IMR-90 (cell line): Measurements from ENCODE around the gene COL12A1. TPM values are rescaled to one million over a fixed set of nuclear protein-coding genes. Genes with fewer than 3 reads are reported as not detected.

ENCODE experiments used
- ATAC-seq: fragments of 200-7000 bp; cut with Tn5 transposase; 2 replicates; pipeline ENCODE4 v1.9.1; 2020; ENCODE audit warnings: low read depth, mild to moderate bottlenecking, moderate library complexity
- BruUV-seq: library from RNA; stranded (reverse); fragments of 400-500 nt; replicated peaks from 2 replicates; lab custom pipeline; 2021; lab: Mats Ljungman, UMichigan
- CTCF ChIA-PET: fragments of 300-600 bp; formaldehyde crosslinking; extraction: SDS; loops from one replicate; lab custom pipeline; 2021; ENCODE audit warnings: antibody characterized with exemption; lab: Yijun Ruan, JAX
- POLR2A ChIA-PET: fragments of 300-600 bp; sonication (Branson Sonifier 250); formaldehyde crosslinking; loops from one replicate; lab custom pipeline; 2022; ENCODE audit warnings: antibody characterized with exemption; ENCODE audit not compliant: unreplicated experiment; lab: Charles Lee
- DNase-seq: peaks from one replicate; pipeline ENCODE4 v3.0.0; 2013
- H2AFZ ChIP-seq: replicated peaks from 2 replicates; pipeline ENCODE3; 2013; ENCODE audit warnings: low read length, mild to moderate bottlenecking; ENCODE audit not compliant: poor library complexity
- H2AK5ac ChIP-seq: 2 replicates; pipeline ENCODE4 v1.6.1; 2013; ENCODE audit warnings: low read depth, low read length, inconsistent platforms
- H2AK9ac ChIP-seq: replicated peaks from 2 replicates; pipeline ENCODE3; 2013; ENCODE audit warnings: mild to moderate bottlenecking, low read depth, low read length, moderate library complexity; ENCODE audit not compliant: poor library complexity
- H2BK120ac ChIP-seq: 2 replicates; pipeline ENCODE4 v1.6.1; 2013; ENCODE audit warnings: low read depth, low read length, inconsistent platforms
- H2BK15ac ChIP-seq: 3 replicates; pipeline ENCODE4 v1.6.1; 2013; ENCODE audit warnings: low read depth, low read length, inconsistent platforms
- H2BK20ac ChIP-seq: 2 replicates; pipeline ENCODE4 v1.6.1; 2013; ENCODE audit warnings: low read depth, mild to moderate bottlenecking, inconsistent platforms, low read length, moderate library complexity
- H2BK5ac ChIP-seq: 2 replicates; pipeline ENCODE4 v1.6.1; 2013; ENCODE audit warnings: mild to moderate bottlenecking, low read depth, low read length, inconsistent platforms; ENCODE audit not compliant: poor library complexity, severe bottlenecking
- H3K14ac ChIP-seq: replicated peaks from 2 replicates; pipeline ENCODE4 v1.6.1; 2013; ENCODE audit warnings: low read depth, low read length, inconsistent platforms
- H3K18ac ChIP-seq: 2 replicates; pipeline ENCODE4 v1.6.1; 2013; ENCODE audit warnings: low read depth, low read length, control low read depth
- H3K23ac ChIP-seq: 2 replicates; pipeline ENCODE4 v1.6.1; 2013; ENCODE audit warnings: low read depth, low read length, inconsistent platforms
- H3K27ac ChIP-seq: 2 replicates; pipeline ENCODE4 v1.5.1; 2013; ENCODE audit warnings: mild to moderate bottlenecking, control low read depth, low read length; ENCODE audit not compliant: insufficient read depth
- H3K27me3 ChIP-seq: 2 replicates; pipeline ENCODE4 v1.6.1; 2013; ENCODE audit warnings: low read length; ENCODE audit not compliant: control insufficient read depth, insufficient read depth
- H3K36me3 ChIP-seq: 2 replicates; pipeline ENCODE4 v1.6.1; 2013; ENCODE audit warnings: low read length, mixed read lengths; ENCODE audit not compliant: control insufficient read depth, insufficient read depth
- H3K4ac ChIP-seq: 2 replicates; pipeline ENCODE4 v1.6.1; 2013; ENCODE audit warnings: low read depth, low read length, inconsistent platforms
- H3K4me1 ChIP-seq: 2 replicates; pipeline ENCODE4 v1.6.1; 2013; ENCODE audit warnings: low read length, mixed read lengths; ENCODE audit not compliant: control insufficient read depth, insufficient read depth
- H3K4me2 ChIP-seq: 2 replicates; pipeline ENCODE4 v1.6.1; 2013; ENCODE audit warnings: low read depth, mild to moderate bottlenecking, control low read depth, low read length, moderate library complexity
- H3K4me3 ChIP-seq: 2 replicates; pipeline ENCODE4 v1.5.1; 2013; ENCODE audit warnings: low read depth, mild to moderate bottlenecking, control low read depth, low read length, moderate library complexity; ENCODE audit not compliant: insufficient read depth
- H3K56ac ChIP-seq: 2 replicates; pipeline ENCODE4 v1.6.1; 2013; ENCODE audit warnings: low read length, inconsistent platforms; ENCODE audit not compliant: insufficient read depth; ENCODE audit errors: extremely low read depth
- H3K79me1 ChIP-seq, 2 experiments: 2 replicates each; pipeline ENCODE4 v1.6.1; 2013; ENCODE audit warnings: low read length in 2 of 2, inconsistent platforms in 1 of 2, low read depth in 1 of 2
- H3K9ac ChIP-seq: 2 replicates; pipeline ENCODE4 v1.6.1; 2013; ENCODE audit warnings: low read depth, low read length, control low read depth
- H3K9me1 ChIP-seq: 2 replicates; pipeline ENCODE4 v1.6.1; 2013; ENCODE audit warnings: low read length, inconsistent platforms; ENCODE audit not compliant: insufficient read depth
- H3K9me3 ChIP-seq: 2 replicates; pipeline ENCODE4 v1.6.1; 2013; ENCODE audit warnings: low read length; ENCODE audit not compliant: control insufficient read depth, insufficient read depth
- H4K20me1 ChIP-seq: 2 replicates; pipeline ENCODE4 v1.6.1; 2013; ENCODE audit warnings: low read length, inconsistent platforms; ENCODE audit not compliant: insufficient read depth
- H4K5ac ChIP-seq: 2 replicates; pipeline ENCODE4 v1.6.1; 2013; ENCODE audit warnings: mild to moderate bottlenecking, low read depth, low read length, control low read depth
- H4K8ac ChIP-seq, 2 experiments: 2 replicates each; pipeline ENCODE4 v1.6.1; 2013; ENCODE audit warnings: low read depth in 2 of 2, low read length in 2 of 2, control low read depth in 1 of 2, inconsistent platforms in 1 of 2
- H4K91ac ChIP-seq: 2 replicates; pipeline ENCODE4 v1.6.1; 2013; ENCODE audit warnings: low read depth, low read length, inconsistent platforms; ENCODE audit not compliant: insufficient read depth
- CEBPB ChIP-seq: IDR thresholded peaks from 2 replicates; pipeline ENCODE4 v1.6.1; 2012; ENCODE audit warnings: low read depth, low read length, improper control_type of control experiment
- CHD1 ChIP-seq: IDR thresholded peaks from 2 replicates; pipeline ENCODE4 v1.6.1; 2012; ENCODE audit warnings: low read depth, low read length, improper control_type of control experiment
- ELK1 ChIP-seq: fragments of 150-350 bp; IDR thresholded peaks from 2 replicates; pipeline ENCODE4 v1.6.1; 2016; ENCODE audit warnings: low read depth, mild to moderate bottlenecking, low read length, moderate library complexity, borderline replicate concordance
- FOS ChIP-seq: fragments of 150-350 bp; IDR thresholded peaks from 2 replicates; pipeline ENCODE4 v1.6.1; 2016; ENCODE audit warnings: low read depth, low read length
- MXI1 ChIP-seq: IDR thresholded peaks from 2 replicates; pipeline ENCODE4 v1.6.1; 2012; ENCODE audit warnings: low read depth, mild to moderate bottlenecking, low read length, moderate library complexity, borderline replicate concordance
- NFE2L2 ChIP-seq: fragments of 150-350 bp; IDR thresholded peaks from 2 replicates; pipeline ENCODE4 v1.6.1; 2016; ENCODE audit warnings: low read depth, mild to moderate bottlenecking, low read length
- RCOR1 ChIP-seq: IDR thresholded peaks from 2 replicates; pipeline ENCODE4 v1.6.1; 2012; ENCODE audit warnings: mild to moderate bottlenecking, low read length, improper control_type of control experiment; ENCODE audit not compliant: insufficient replicate concordance
- RFX5 ChIP-seq: IDR thresholded peaks from 2 replicates; pipeline ENCODE4 v1.8.0; 2012; ENCODE audit warnings: low read depth, mild to moderate bottlenecking, low read length, moderate library complexity
- USF2 ChIP-seq: fragments of 150-350 bp; IDR thresholded peaks from 2 replicates; pipeline ENCODE4 v1.6.1; 2017; ENCODE audit warnings: mild to moderate bottlenecking, antibody characterized with exemption, low read length, low read depth
- WGBS, 2 experiments: methylation state at CpG; one replicate each; pipeline versions ENCODE4 v1.1.5 to v1.1.7; 2013; ENCODE audit warnings: missing lambda C conversion rate in 2 of 2; ENCODE audit not compliant: insufficient read length in 1 of 2; ENCODE audit errors: extremely low coverage in 2 of 2; 5-methylcytosine and 5-hydroxymethylcytosine counted together
- dilution Hi-C: fragments of 300-500 bp; cut with HindIII; formaldehyde crosslinking; loops from one replicate; pipeline ENCODE4 v1.14.3; 2018; ENCODE audit warnings: low sequenced_read_pairs; ENCODE audit not compliant: unreplicated experiment
- in situ Hi-C: fragments of 300-500 bp; cut with MboI; formaldehyde crosslinking; loops from 3 replicates; pipeline ENCODE4 v1.14.3; 2019; ENCODE audit warnings: low sequenced_read_pairs, inconsistent platforms, mixed read lengths
- intact Hi-C: fragments of 100-400 bp; cut with micrococcal nuclease; formaldehyde crosslinking; loops from 2 replicates; pipeline ENCODE4 v1.10.0; 2022
- polyA plus RNA-seq, 3 experiments: library from polyadenylated mRNA; depleted of rRNA; stranded (reverse); fragments of >200 nt; gene quantifications; 2 replicates each; pipeline ENCODE4 v1.2.3, GENCODE V29; 2012; ENCODE audit warnings: low replicate concordance in 1 of 3
- total RNA-seq: library from RNA; depleted of rRNA; stranded (reverse); fragments of >200 nt; gene quantifications from 2 replicates; pipeline ENCODE4 v1.2.3, GENCODE V29; 2012

COL12A1 gene
- total and polyA plus RNA-seq, 2 of the 4 experiments (the other 2 are of a cell fraction): 350 to 452 TPM

- Histone ChIP-seq H3K9ac (peak overlapping the region; percentile 74), H3K36me3 (peaks cover 5% of the 10 kb centered on the region), H4K8ac (peak overlapping the region; percentile 70 to 89), H3K9me3 (no peaks in the 10 kb centered on the region), H2AK9ac (peak overlapping the region; percentile 90), H3K79me1 (peaks cover 0 to 26% of the 10 kb centered on the region in 2 experiments; a peak in 2 of 4 replicates), H2BK120ac (peak overlapping the region; percentile 98), H2BK5ac (peak overlapping the region; percentile 59), H3K27me3 (no peaks in the 10 kb centered on the region), H2BK20ac (peak overlapping the region; percentile 97), H3K14ac (peak overlapping the region; percentile 97), H2AK5ac (peak overlapping the region; percentile 94), H3K9me1 (no peaks in the 10 kb centered on the region), H4K20me1 (peaks cover 31% of the 10 kb centered on the region), H3K4me1 (peaks cover 23% of the 10 kb centered on the region), H4K5ac (peak overlapping the region; percentile 51), H3K4me3 (peak overlapping the region; percentile 75), H2AFZ (peak overlapping the region; percentile 87), H3K27ac (peak overlapping the region; percentile 79), H3K18ac (peak overlapping the region; percentile 58), H2BK15ac (peak overlapping the region; percentile 98), H3K23ac (peak overlapping the region; percentile 98), H3K4ac (peak overlapping the region; percentile 94), H3K56ac (peak overlapping the region; percentile 89), H3K4me2 (peak overlapping the region; percentile 79), H4K91ac (peak overlapping the region; percentile 94)
- DNase-seq (no peak), ATAC-seq (peak; percentile 2; the same call in 1 of the 2 replicates)
- BruUV-seq: TSS peak; percentile 72
- WGBS, 2 experiments: 36% methylated on average over 7 of the region's 35 CpGs; no CpG with 5 or more reads in 1 of the 2 experiments
- POLR2A ChIA-PET: interaction anchor here (0.7 to 0.9 kb wide), 2 partner anchors 917 to 958 kb away, joined by 3 read pairs; no protein-coding TSS in a partner anchor
- in situ Hi-C loops: loop anchor here (10.0 kb wide), 1 partner anchor 792 kb away; no protein-coding TSS in a partner anchor
- TF ChIP-seq ELK1 (no peak), CHD1 (no peak), FOS (no peak), CEBPB (no peak), MXI1 (no peak), RFX5 (no peak), RCOR1 (no peak), USF2 (no peak), NFE2L2 (no peak)
- dilution Hi-C loops: no loop called here
- intact Hi-C loops: loop anchor here (2.0 to 10.0 kb wide), 7 partner anchors 214 to 1404 kb away; no protein-coding TSS in a partner anchor
- CTCF ChIA-PET: interaction anchor here (1.1 kb wide), 1 partner anchor 93 kb away, joined by 3 read pairs; no protein-coding TSS in a partner anchor
Observed at GRCh38 chr6:75206576-75207342, 906 bp upstream of the COL12A1 start.
